K562 (cell line): Measurements from ENCODE around the gene NPC1L1. TPM values are rescaled to one million over a fixed set of nuclear protein-coding genes. Genes with fewer than 3 reads are reported as not detected.

Experiments used
- ATAC-seq: fragments of 200-7000 bp; cut with Tn5 transposase; 3 replicates; pipeline ENCODE4 v1.9.1; 2020; ENCODE audit warnings: moderate library complexity
- BruUV-seq: library from RNA; stranded (reverse); fragments of 400-500 nt; replicated peaks from 2 replicates; lab custom pipeline; 2021; lab: Mats Ljungman, UMichigan
- CTCF ChIA-PET: fragments of 300-600 bp; formaldehyde crosslinking; extraction: SDS; loops from one replicate; lab custom pipeline; 2021; ENCODE audit warnings: low intra/inter-chr PET ratio; lab: Yijun Ruan, JAX
- POLR2A ChIA-PET: fragments of 300-600, 350-650 bp; sonication (Branson Sonifier 250); formaldehyde crosslinking; extraction: SDS; loops from one replicate; lab custom pipeline; 2021; ENCODE audit warnings: antibody characterized with exemption, inconsistent platforms; lab: Yijun Ruan, JAX
- DNase-seq, 4 experiments: peaks; one replicate each; pipeline versions ENCODE4 v3.0.0 to v3.0.0-alpha.2; 2011 to 2018; ENCODE audit warnings: low spot score in 3 of 4, mixed read lengths in 3 of 4; ENCODE audit errors: extremely low read depth in 1 of 4
- FAIRE-seq: peaks from 2 replicates; lab custom pipeline; 2011; peaks lifted over from hg19 to GRCh38; lab: Jason Lieb, UNC
- H2AFZ ChIP-seq: 2 replicates; pipeline ENCODE4 v1.6.0; 2011; ENCODE audit warnings: low read depth, low read length, control low read depth, inconsistent platforms
- H3K27ac ChIP-seq: fragments of 200-600 bp; 3 replicates; pipeline ENCODE4 v1.8.0; 2011; ENCODE audit warnings: low read depth, mild to moderate bottlenecking, control low read depth, inconsistent platforms, low read length, moderate library complexity, mixed read lengths; ENCODE audit errors: extremely low read depth
- H3K27me3 ChIP-seq, 2 experiments: fragments of 300-600 bp in 1 of 2; 2 replicates in 1 of 2; 3 replicates in 1 of 2; pipeline versions ENCODE4 v1.6.0 to v1.8.0; 2011; ENCODE audit warnings: inconsistent platforms in 2 of 2, low read length in 2 of 2, mild to moderate bottlenecking in 1 of 2, mixed read lengths in 1 of 2, moderate library complexity in 1 of 2; ENCODE audit not compliant: control insufficient read depth in 2 of 2, insufficient read depth in 2 of 2
- H3K36me3 ChIP-seq: fragments of 300-600 bp; 3 replicates; pipeline ENCODE4 v1.8.0; 2011; ENCODE audit warnings: mild to moderate bottlenecking, low read length, inconsistent platforms; ENCODE audit not compliant: control insufficient read depth, insufficient read depth
- H3K4me1 ChIP-seq, 2 experiments: fragments of 200-600 bp in 1 of 2; replicated peaks in 1 of 2; 2 replicates in 1 of 2; 3 replicates in 1 of 2; pipeline versions ENCODE4 v1.5.1 to v1.8.0; 2011; ENCODE audit warnings: inconsistent platforms in 2 of 2, low read length in 2 of 2, mild to moderate bottlenecking in 1 of 2, mixed read lengths in 1 of 2, moderate library complexity in 1 of 2; ENCODE audit not compliant: control insufficient read depth in 2 of 2, insufficient read depth in 2 of 2
- H3K4me2 ChIP-seq: 2 replicates; pipeline ENCODE4 v1.6.1; 2011; ENCODE audit warnings: low read length, control low read depth, inconsistent platforms, mixed read lengths; ENCODE audit not compliant: insufficient read depth
- H3K4me3 ChIP-seq: fragments of 200-600 bp; sonication (generic), shearing (Covaris generic); 2 replicates; pipeline ENCODE4 v1.5.1; 2016; ENCODE audit warnings: control low read depth, inconsistent platforms
- H3K79me2 ChIP-seq: fragments of 200-600 bp; 3 replicates; pipeline ENCODE4 v1.8.0; 2011; ENCODE audit warnings: low read length, inconsistent platforms; ENCODE audit not compliant: control insufficient read depth, insufficient read depth
- H3K9ac ChIP-seq, 2 experiments: 2 replicates each; pipeline versions ENCODE4 v1.6.0 to v1.6.1; 2011; ENCODE audit warnings: low read depth in 2 of 2, low read length in 2 of 2, control low read depth in 1 of 2, inconsistent platforms in 1 of 2, mild to moderate bottlenecking in 1 of 2, mixed read lengths in 1 of 2; ENCODE audit not compliant: insufficient read depth in 1 of 2
- H3K9me1 ChIP-seq: one replicate; pipeline ENCODE4 v1.6.0; 2011; ENCODE audit warnings: inconsistent platforms, mild to moderate bottlenecking, low read length, moderate library complexity; ENCODE audit not compliant: control insufficient read depth, insufficient read depth
- H3K9me3 ChIP-seq: replicated peaks from 2 replicates; pipeline ENCODE4 v1.5.1; 2011; ENCODE audit warnings: low read depth, low read length, inconsistent platforms; ENCODE audit not compliant: control insufficient read depth, insufficient read depth
- H4K20me1 ChIP-seq: replicated peaks from 2 replicates; pipeline ENCODE4 v1.6.1; 2011; ENCODE audit warnings: low read length, inconsistent platforms, mixed read lengths; ENCODE audit not compliant: control insufficient read depth, insufficient read depth
- ATF7 ChIP-seq: fragments of 450-650 bp; IDR thresholded peaks from 2 replicates; pipeline ENCODE4 v1.7.1; 2014; ENCODE audit warnings: mild to moderate bottlenecking, moderate library complexity
- CTCFL ChIP-seq: IDR thresholded peaks from 2 replicates; pipeline ENCODE4 v1.6.1; 2011; ENCODE audit warnings: borderline replicate concordance, low read depth, mild to moderate bottlenecking, moderate library complexity, low read length; ENCODE audit not compliant: insufficient read depth, poor library complexity, severe bottlenecking
- CUX1 ChIP-seq: fragments of 200-800 bp; sonication (Bioruptor generic); IDR thresholded peaks from 2 replicates; pipeline ENCODE4 v1.6.1; 2016; ENCODE audit warnings: missing genetic modification characterization, missing compliant biosample characterization
- ELF1 ChIP-seq: fragments of 200-800 bp; sonication (Bioruptor generic); IDR thresholded peaks from 2 replicates; pipeline ENCODE4 v1.6.1; 2016; ENCODE audit warnings: missing genetic modification characterization, missing compliant biosample characterization
- EWSR1 ChIP-seq: fragments of 450-650 bp; IDR thresholded peaks from 2 replicates; pipeline ENCODE4 v1.6.1; 2018; ENCODE audit warnings: borderline replicate concordance, mild to moderate bottlenecking, low read depth, moderate library complexity; ENCODE audit not compliant: partially characterized antibody
- HDGF ChIP-seq: fragments of 450-650 bp; IDR thresholded peaks from 2 replicates; pipeline ENCODE4 v1.6.1; 2016
- MAFG ChIP-seq: fragments of 450-650 bp; conservative IDR thresholded peaks from 2 replicates; pipeline ENCODE4 v1.6.1; 2016; ENCODE audit warnings: missing genetic modification characterization, missing compliant biosample characterization
- MCM7 ChIP-seq, 2 experiments: fragments of 450-650 bp; IDR thresholded peaks; 2 replicates each; pipeline ENCODE4 v1.6.1; 2016 to 2018
- MLLT1 ChIP-seq, 2 experiments: fragments of 450-650 bp; IDR thresholded peaks; 2 replicates each; pipeline ENCODE4 v1.6.1; 2016
- SRSF7 ChIP-seq: fragments of 200-400 bp; formaldehyde crosslinking; optimal IDR thresholded peaks from 2 replicates; pipeline ENCODE3; 2017; ENCODE audit warnings: mild to moderate bottlenecking, low read depth, low read length
- USF2 ChIP-seq: sonication (generic); formaldehyde crosslinking; IDR thresholded peaks from 2 replicates; pipeline ENCODE4 v1.5.0; 2020; ENCODE audit warnings: missing genetic modification reagents
- WGBS: fragments of 100-300 bp; shearing (Covaris generic); methylation state at CpG from one replicate; pipeline ENCODE4 v1.1.6; 2016; ENCODE audit warnings: low coverage, mixed read lengths; ENCODE audit not compliant: insufficient coverage; ENCODE audit errors: missing lambda C conversion rate; 5-methylcytosine and 5-hydroxymethylcytosine counted together
- in situ Hi-C: fragments of 300-500 bp; cut with MboI; formaldehyde crosslinking; loops from 4 replicates; pipeline ENCODE4 v1.15.0; 2018; ENCODE audit warnings: inconsistent platforms, mixed read lengths
- intact Hi-C: fragments of 100-400 bp; cut with micrococcal nuclease; formaldehyde crosslinking; loops from 2 replicates; pipeline ENCODE4 v1.14.2; 2022
- polyA plus RNA-seq, 8 experiments: library from polyadenylated mRNA; depleted of rRNA in 4 of 8; stranded (reverse) in 5 of 8; unstranded in 3 of 8; fragments of >200 nt; fragmentation: Nextera tagmentation in 2 of 8; fragmentation: Illumina TruSeq in 1 of 8; extraction: Ambion mirVana in 2 of 8; extraction: Trizol in 1 of 8; gene quantifications; 2 replicates each; pipeline versions ENCODE4 v1.2.1 to v1.2.3, GENCODE V29; 2011 to 2014; ENCODE audit warnings: inconsistent platforms in 1 of 8, missing spikeins in 1 of 8
- total RNA-seq, 7 experiments: library from RNA; depleted of rRNA in 6 of 7; stranded (reverse); fragments of >200 nt in 6 of 7; fragmentation: Illumina TruSeq in 2 of 7; extraction: Trizol in 2 of 7; gene quantifications; 2 replicates each; pipeline versions ENCODE4 v1.2.1 to v1.2.3, GENCODE V29; 2011 to 2021; ENCODE audit warnings: low replicate concordance in 1 of 7

NPC1L1 gene
- total and polyA plus RNA-seq, 9 of the 15 experiments (the other 6 are each of a cell fraction or from before 2014, with no cell fraction given) = 0.01 to 0.18 (median 0.07) TPM; not detected in 4

GRCh38 chr7:44496385-44496784 lies 44.7 kb downstream of the NPC1L1 start (continued):
- TF ChIP-seq CTCFL = no peak
- TF ChIP-seq MAFG (tag) = peak; percentile 32; the same call in 1 of the 2 replicates
- TF ChIP-seq EWSR1 = no peak
- no peak for TF ChIP-seq ELF1 (tag)
- TF ChIP-seq, all 486 proteins: peak for 5

GRCh38 chr7:44494960-44495359 lies 46.2 kb downstream of the NPC1L1 start:
- H4K20me1 ChIP-seq = no peaks in the 10 kb centered on the region
- BruUV-seq = no TSS peak
- no peak for ATAC-seq
- H2AFZ ChIP-seq = no peak overlapping the region
- H3K4me1 ChIP-seq = peaks cover 6 to 22% of the 10 kb centered on the region in 2 experiments; a peak in 4 of 5 replicates
- H3K4me3 ChIP-seq = no peak overlapping the region
- H3K4me2 ChIP-seq = no peak overlapping the region
- peaks cover 5% of the 10 kb centered on the region for H3K79me2 ChIP-seq
- intact Hi-C loops = loop anchor here (5.0 kb wide), 1 partner anchor 72 kb away; no protein-coding TSS in a partner anchor
- FAIRE-seq = no peak
- H3K9me3 ChIP-seq = no peaks in the 10 kb centered on the region
- in situ Hi-C loops = no loop called here
- H3K9me1 ChIP-seq = no peaks in the 10 kb centered on the region
- H3K27ac ChIP-seq = no peak overlapping the region
- H3K9ac ChIP-seq = no peak overlapping the region
- H3K36me3 ChIP-seq = no peaks in the 10 kb centered on the region
- ChIA-PET CTCF (no interaction called here), POLR2A (no interaction called here)
- H3K27me3 ChIP-seq = no peaks in the 10 kb centered on the region
- no peak for DNase-seq
- WGBS = 27% methylated on average over 2 of the region's 2 CpGs
- TF ChIP-seq CUX1 (CRISPR knock-in tag) = 0 out of 2 replicates have a peak, but pooled peaks have one; percentile 26
- no peak for TF ChIP-seq ATF7
- TF ChIP-seq SRSF7 = no peak
- no peak for TF ChIP-seq HDGF
- peak in 1 of 2 experiments; percentile 98; a peak in 2 of 4 replicates for TF ChIP-seq MCM7 (IDR thresholded peaks at IDR 0.05)
- no peak for TF ChIP-seq USF2 (CRISPR knock-in tag)
- no peak for TF ChIP-seq MLLT1 (IDR thresholded peaks at IDR 0.05)
